Esophagus squamous epithelium (tissue), 4 donors: ENCODE results near the gene TMCO4.

Source experiments
- CTCF ChIP-seq, 6 experiments: fragments of 450-650 bp in 4 of 6; fragments of 200-600 bp in 2 of 6; sonication (generic) in 2 of 6; IDR thresholded peaks; one replicate each; pipeline ENCODE4 v1.5.1; 2016 to 2019; ENCODE audit warnings: antibody characterized with exemption in 6 of 6, mild to moderate bottlenecking in 4 of 6, moderate library complexity in 4 of 6
- POLR2A ChIP-seq, 4 donors: fragments of 450-650 bp; IDR thresholded peaks; one replicate each; pipeline ENCODE4 v1.6.1; 2017; ENCODE audit warnings: antibody characterized with exemption in 4 of 4, mild to moderate bottlenecking in 4 of 4, moderate library complexity in 3 of 4

GRCh38 chr1:19687414-19687813 is 112.3 kb downstream of the TMCO4 start:
- TF ChIP-seq POLR2A (IDR thresholded peaks at IDR 0.05) = no peak
- no peak for TF ChIP-seq CTCF (IDR thresholded peaks at IDR 0.05)
